GM13976 (cell line): ENCODE data around the gene ARTN.

Source experiments
- DNase-seq: peaks from one replicate; pipeline ENCODE4 v3.0.0; 2012; ENCODE audit warnings: low spot score
- CTCF ChIP-seq: IDR thresholded peaks from 2 replicates; pipeline ENCODE4 v1.5.1; 2012; ENCODE audit warnings: borderline replicate concordance, mild to moderate bottlenecking; ENCODE audit not compliant: insufficient read depth; ENCODE audit errors: extremely low read depth, missing control alignments, control extremely low read depth
- in situ Hi-C: fragments of 300-500 bp; cut with MboI; formaldehyde crosslinking; loops from one replicate; pipeline ENCODE4 v1.12.0; 2022; ENCODE audit warnings: low sequenced_read_pairs, mixed read lengths, inconsistent platforms; ENCODE audit not compliant: unreplicated experiment

The ARTN gene

GRCh38 chr1:43910343-43910742, 23.3 kb upstream of the ARTN start:
- DNase-seq = no peak
- no peak for TF ChIP-seq CTCF
- in situ Hi-C loops = no loop called here

DNA sequence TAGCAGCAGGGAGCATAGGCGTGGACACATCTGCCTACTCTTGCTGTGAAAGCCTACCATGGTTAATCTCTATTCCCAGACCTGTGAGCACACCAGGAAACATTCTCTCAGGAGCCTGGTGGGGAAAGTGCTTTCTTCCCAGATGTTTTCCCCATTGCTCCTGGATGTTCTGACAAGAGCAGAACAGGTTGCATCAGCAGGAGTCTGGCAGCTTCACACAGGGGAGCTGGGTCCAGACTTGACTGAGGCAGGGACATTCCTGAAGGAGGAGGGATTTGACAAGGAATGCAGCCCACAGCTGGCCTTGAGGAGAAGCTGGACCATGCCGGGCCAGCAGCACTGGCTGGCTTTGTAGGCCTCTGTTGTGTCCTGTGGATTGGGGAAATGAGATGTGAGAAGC, 21.0 kb upstream of the ARTN start:
- no peak for DNase-seq
- TF ChIP-seq CTCF = no peak
- in situ Hi-C loops = no loop called here

DNA sequence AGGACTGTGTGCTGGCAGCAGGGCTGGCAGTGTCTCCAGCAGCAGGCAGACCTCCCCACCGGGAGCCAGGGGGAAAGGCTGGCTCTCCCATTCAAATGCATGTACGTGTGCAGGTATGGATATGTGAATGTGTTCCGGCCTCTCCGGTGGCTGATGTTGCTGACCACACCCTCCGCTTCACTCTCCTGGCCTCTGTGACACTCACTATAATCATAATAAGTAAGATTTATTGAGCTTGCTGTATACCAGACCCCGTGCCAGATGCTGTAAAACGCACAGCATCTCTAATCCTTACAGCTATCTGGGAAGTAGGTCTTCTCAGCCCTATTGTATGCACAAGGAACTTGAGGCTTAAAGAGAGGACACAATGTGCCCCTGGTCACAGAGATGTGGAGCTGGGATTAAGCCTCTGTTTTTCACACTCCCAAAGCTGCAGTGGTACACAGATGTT, 20.5 kb upstream of the ARTN start:
- in situ Hi-C loops = no loop called here

DNA sequence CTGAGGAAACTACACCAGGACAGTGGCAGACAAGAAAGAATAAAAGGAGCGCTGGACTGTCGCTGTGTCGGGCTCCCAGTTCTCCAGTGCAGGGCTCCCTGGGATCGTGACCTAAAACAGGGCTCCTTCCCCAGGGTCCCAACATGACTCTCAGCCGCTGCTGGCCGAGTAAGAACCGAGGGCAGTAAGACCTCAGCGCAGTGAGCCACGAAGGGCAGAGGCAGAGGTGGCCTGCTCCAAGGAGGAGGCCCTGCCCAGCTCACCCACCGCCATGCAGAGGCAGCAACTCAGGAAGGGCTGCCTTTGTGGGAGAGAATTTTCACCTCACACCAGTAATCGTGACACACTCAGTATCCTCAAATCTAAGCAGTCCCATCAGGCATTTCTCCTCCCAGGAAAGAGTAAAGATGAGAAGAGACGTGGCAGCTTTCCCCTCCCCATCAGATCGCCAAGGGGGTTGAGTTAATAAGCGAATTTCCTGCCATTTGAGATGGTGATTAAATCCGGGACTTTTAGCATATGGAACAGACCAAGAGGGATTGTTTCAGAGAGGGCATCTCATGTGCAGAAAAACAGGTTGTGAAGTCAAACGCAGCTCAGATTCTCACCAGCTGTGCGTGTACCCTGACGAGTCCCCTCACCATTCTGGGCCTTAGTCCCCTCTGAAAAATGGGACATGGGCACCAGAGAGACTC, 19.8 kb upstream of the ARTN start:
- TF ChIP-seq CTCF = no peak
- in situ Hi-C loops = no loop called here
- no peak for DNase-seq

More for the DNA sequence above, 20.5 kb upstream of the ARTN start:
- no peak for DNase-seq
- TF ChIP-seq CTCF = no peak

GRCh38 chr1:43914576-43915525, 18.8 kb upstream of the ARTN start:
- DNase-seq = no peak
- no peak for TF ChIP-seq CTCF
- in situ Hi-C loops = no loop called here

DNA sequence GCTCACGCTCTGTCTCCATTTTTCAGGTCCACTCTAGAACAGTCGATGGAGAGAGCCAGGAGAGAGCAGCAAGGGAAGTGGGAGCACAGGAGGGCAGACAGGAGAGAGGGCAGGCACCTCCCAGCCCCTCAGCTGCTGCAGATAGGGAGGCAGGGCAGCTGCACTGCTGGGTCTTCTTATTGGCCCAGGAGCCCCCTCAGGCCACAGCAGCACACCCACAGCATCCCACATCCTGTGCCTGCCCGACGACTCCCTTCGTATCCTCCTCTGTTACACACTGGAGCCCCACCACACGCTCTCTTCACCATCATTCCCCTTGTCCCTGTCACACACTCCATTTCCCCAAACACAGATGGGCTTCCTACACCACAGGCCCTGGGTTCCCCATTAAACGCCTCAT, 13.7 kb upstream of the ARTN start:
- in situ Hi-C loops = no loop called here
- DNase-seq = no peak
- no peak for TF ChIP-seq CTCF
